ENCODE measurements around the gene KLHL35.

The KLHL35 gene

DNA sequence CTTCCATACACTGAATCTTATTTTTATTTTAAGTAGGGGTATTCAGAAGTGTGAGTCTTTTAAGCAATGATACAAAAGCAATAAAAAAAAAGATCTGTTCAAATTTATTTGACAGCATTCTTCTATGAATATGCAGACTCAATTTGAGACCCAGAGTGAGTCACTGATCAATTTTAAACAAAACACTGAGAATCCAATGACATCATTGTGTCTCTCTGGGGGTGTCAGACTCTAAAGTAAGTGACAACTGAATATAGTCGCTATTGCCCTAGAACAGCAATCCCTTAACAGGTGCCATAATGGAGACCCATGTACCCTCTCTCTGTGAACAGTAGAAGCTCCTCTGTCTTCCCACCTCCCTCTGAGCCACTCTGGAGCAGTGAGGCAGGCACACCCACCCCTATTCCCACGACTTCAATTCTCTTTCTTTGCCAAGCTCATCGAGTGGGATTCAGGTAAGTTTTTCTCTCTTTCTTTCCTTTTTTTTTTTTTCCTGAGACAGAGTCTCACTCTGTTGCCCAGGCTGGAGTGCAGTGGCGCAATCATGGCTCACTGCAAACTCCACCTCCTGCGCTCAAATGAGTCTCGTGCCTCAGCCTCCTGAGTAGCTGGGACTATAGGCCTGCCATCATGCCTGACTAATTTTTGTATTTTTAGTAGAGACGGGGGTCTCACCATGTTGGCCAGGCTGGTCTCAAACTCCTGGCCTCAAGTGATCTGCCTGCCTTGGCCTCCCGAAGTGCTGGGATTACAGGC is 38.7 kb downstream of the KLHL35 start:
- H4K20me1 ChIP-seq (ENCODE audit: insufficient read depth, low read length) = no peaks in the 10 kb centered on the region
- H3K4me3 ChIP-seq (ENCODE audit: low read depth in 1 of 2, low read length in 2 of 2) = no peak overlapping the region
- no peak overlapping the region for H2AFZ ChIP-seq (ENCODE audit: low read depth, low read length)
- no peak for ATAC-seq (ENCODE audit: insufficient read depth, low read depth)
- H3K4me1 ChIP-seq (ENCODE audit: insufficient read depth, low read length) = peaks cover 7% of the 10 kb centered on the region
- no peaks in the 10 kb centered on the region for H3K27me3 ChIP-seq (ENCODE audit: insufficient read depth, low read length, poor library complexity)
- no peak overlapping the region for H3K4me2 ChIP-seq (ENCODE audit: insufficient read depth, low read length)
- H3K36me3 ChIP-seq (ENCODE audit: insufficient read depth, low read length) = no peaks in the 10 kb centered on the region
- no peaks in the 10 kb centered on the region for H3K9me3 ChIP-seq (ENCODE audit: insufficient read depth, low read length, severe bottlenecking)
- no peak overlapping the region for H3K9ac ChIP-seq (ENCODE audit: low read depth, low read length)
- TF ChIP-seq, protein P1, sequence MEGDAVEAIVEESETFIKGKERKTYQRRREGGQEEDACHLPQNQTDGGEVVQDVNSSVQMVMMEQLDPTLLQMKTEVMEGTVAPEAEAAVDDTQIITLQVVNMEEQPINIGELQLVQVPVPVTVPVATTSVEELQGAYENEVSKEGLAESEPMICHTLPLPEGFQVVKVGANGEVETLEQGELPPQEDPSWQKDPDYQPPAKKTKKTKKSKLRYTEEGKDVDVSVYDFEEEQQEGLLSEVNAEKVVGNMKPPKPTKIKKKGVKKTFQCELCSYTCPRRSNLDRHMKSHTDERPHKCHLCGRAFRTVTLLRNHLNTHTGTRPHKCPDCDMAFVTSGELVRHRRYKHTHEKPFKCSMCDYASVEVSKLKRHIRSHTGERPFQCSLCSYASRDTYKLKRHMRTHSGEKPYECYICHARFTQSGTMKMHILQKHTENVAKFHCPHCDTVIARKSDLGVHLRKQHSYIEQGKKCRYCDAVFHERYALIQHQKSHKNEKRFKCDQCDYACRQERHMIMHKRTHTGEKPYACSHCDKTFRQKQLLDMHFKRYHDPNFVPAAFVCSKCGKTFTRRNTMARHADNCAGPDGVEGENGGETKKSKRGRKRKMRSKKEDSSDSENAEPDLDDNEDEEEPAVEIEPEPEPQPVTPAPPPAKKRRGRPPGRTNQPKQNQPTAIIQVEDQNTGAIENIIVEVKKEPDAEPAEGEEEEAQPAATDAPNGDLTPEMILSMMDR (IDR thresholded peaks at IDR 0.05; ENCODE audit: borderline replicate concordance, extremely low read depth, low read length, poor library complexity, severe bottlenecking) = no peak
- H3K27ac ChIP-seq (ENCODE audit: low read length) = no peak overlapping the region
- no peak for DNase-seq
- no peaks in the 10 kb centered on the region for H3K79me2 ChIP-seq (ENCODE audit: insufficient read depth, low read length)

DNA sequence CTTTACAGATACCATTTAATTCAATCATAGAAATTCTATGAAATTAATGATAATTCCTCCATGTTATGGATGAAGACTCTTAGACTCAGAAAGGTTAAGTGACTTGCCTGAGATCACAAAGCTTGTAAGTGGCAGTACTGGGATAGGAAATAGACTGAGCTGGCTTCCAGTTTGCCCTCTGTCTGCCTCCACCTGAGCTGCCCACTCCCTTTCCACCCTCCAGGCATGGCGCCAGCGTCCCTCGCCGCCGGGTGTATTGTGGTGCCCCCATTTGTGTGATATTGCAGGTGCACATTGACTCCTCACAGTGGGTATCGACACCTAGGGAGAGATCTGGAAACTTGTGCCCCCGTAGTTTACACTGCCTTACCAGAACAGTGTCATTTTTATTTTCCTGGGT is 43.1 kb downstream of the KLHL35 start:
- ATAC-seq (ENCODE audit: insufficient read depth, low read depth) = no peak
- H3K27ac ChIP-seq (ENCODE audit: low read length) = no peak overlapping the region
- no peak overlapping the region for H3K4me3 ChIP-seq (ENCODE audit: low read depth in 1 of 2, low read length in 2 of 2)
- no peaks in the 10 kb centered on the region for H3K79me2 ChIP-seq (ENCODE audit: insufficient read depth, low read length)
- H3K9me3 ChIP-seq (ENCODE audit: insufficient read depth, low read length, severe bottlenecking) = no peaks in the 10 kb centered on the region
- no peak overlapping the region for H2AFZ ChIP-seq (ENCODE audit: low read depth, low read length)
- no peaks in the 10 kb centered on the region for H3K27me3 ChIP-seq (ENCODE audit: insufficient read depth, low read length, poor library complexity)
- H4K20me1 ChIP-seq (ENCODE audit: insufficient read depth, low read length) = no peaks in the 10 kb centered on the region
- no peak overlapping the region for H3K4me2 ChIP-seq (ENCODE audit: insufficient read depth, low read length)
- peaks cover 3% of the 10 kb centered on the region for H3K4me1 ChIP-seq (ENCODE audit: insufficient read depth, low read length)
- TF ChIP-seq, protein P1 (IDR thresholded peaks at IDR 0.05; ENCODE audit: borderline replicate concordance, extremely low read depth, low read length, poor library complexity, severe bottlenecking) = no peak
- TF ChIP-seq EZH2 (IDR thresholded peaks at IDR 0.05; ENCODE audit: borderline replicate concordance, low read depth, low read length, severe bottlenecking) = no peak
- no peak for DNase-seq
- H3K9ac ChIP-seq (ENCODE audit: low read depth, low read length) = no peak overlapping the region
- no peaks in the 10 kb centered on the region for H3K36me3 ChIP-seq (ENCODE audit: insufficient read depth, low read length)

DNA sequence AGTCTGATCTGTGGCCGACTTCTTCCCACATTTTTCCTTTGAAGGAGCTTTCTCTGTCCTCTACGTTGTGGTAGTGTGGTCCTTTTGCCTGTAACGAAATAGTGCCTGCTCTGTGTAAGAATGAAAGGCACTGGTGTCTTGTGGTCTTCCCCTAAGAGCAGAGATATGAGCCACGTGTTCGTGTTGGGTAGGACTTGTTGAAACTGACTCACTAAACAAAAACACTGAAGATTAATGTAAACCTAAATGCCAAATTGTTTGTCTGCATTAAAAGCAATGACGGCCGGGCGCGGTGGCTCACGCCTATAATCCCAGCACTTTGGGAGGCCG is 43.8 kb downstream of the KLHL35 start:
- H3K36me3 ChIP-seq (ENCODE audit: insufficient read depth, low read length) = no peaks in the 10 kb centered on the region
- DNase-seq = no peak
- H3K9me3 ChIP-seq (ENCODE audit: insufficient read depth, low read length, severe bottlenecking) = no peaks in the 10 kb centered on the region
- TF ChIP-seq EZH2 (IDR thresholded peaks at IDR 0.05; ENCODE audit: borderline replicate concordance, low read depth, low read length, severe bottlenecking) = no peak
- TF ChIP-seq, protein P1 (IDR thresholded peaks at IDR 0.05; ENCODE audit: borderline replicate concordance, extremely low read depth, low read length, poor library complexity, severe bottlenecking) = no peak
- H3K4me3 ChIP-seq (ENCODE audit: low read depth in 1 of 2, low read length in 2 of 2) = no peak overlapping the region
- H4K20me1 ChIP-seq (ENCODE audit: insufficient read depth, low read length) = no peaks in the 10 kb centered on the region
- no peaks in the 10 kb centered on the region for H3K27me3 ChIP-seq (ENCODE audit: insufficient read depth, low read length, poor library complexity)
- no peak overlapping the region for H3K4me2 ChIP-seq (ENCODE audit: insufficient read depth, low read length)
- no peak overlapping the region for H3K27ac ChIP-seq (ENCODE audit: low read length)
- peaks cover 10% of the 10 kb centered on the region for H3K4me1 ChIP-seq (ENCODE audit: insufficient read depth, low read length)
- no peak overlapping the region for H3K9ac ChIP-seq (ENCODE audit: low read depth, low read length)
- H2AFZ ChIP-seq (ENCODE audit: low read depth, low read length) = peak overlapping the region; percentile 22
- no peak for ATAC-seq (ENCODE audit: insufficient read depth, low read depth)
- H3K79me2 ChIP-seq (ENCODE audit: insufficient read depth, low read length) = no peaks in the 10 kb centered on the region
